Suppressor macrophage treated with lipopolysaccharide for 1 hour (primary cell): Measurements from ENCODE around the gene WDR59.
A peak's percentile ranks its signal among the peaks of the same experiment; 100 is the strongest.

Experiments used
- DNase-seq, 3 donors: peaks; one replicate each; pipeline ENCODE4 v3.0.0-alpha.2; 2020 to 2022

Gene WDR59

DNA sequence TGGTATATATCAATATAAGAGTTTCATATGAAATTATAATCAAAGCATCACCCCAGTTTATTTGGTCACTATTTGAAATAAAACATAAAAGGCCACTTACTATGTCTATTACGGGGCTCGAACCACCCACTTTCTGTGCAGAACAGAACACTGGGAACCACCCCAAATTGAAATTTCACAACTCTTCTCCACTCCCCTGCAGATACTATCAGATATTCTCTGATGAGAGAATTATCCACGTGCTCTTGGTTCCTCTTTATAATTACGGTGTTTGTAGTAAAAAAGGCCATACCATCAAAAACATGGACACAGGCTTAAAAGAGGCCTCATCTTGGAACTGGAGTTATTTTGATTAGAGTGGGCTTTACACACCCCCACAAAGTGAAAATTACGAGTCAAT, 82.8 kb downstream of the WDR59 start:
- DNase-seq = no peak

DNA sequence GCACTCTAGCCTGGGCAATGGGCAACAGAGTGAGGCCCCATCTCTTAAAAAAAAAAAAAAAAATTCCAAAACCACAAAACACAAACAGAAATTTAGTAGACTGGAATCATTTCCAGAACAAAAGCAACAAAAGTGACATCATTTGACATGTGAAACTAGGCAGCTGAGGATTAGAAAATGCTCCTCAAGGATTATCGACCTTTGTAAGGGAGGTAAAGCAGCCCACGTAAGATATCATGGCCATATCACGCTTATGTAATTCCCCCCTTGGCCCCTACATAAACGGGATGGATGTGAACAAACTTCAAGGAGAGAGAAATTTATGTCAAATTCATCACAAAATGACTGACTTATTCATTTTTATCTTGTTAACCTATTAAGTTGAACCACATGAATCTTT, 83.3 kb downstream of the WDR59 start:
- no peak for DNase-seq

DNA sequence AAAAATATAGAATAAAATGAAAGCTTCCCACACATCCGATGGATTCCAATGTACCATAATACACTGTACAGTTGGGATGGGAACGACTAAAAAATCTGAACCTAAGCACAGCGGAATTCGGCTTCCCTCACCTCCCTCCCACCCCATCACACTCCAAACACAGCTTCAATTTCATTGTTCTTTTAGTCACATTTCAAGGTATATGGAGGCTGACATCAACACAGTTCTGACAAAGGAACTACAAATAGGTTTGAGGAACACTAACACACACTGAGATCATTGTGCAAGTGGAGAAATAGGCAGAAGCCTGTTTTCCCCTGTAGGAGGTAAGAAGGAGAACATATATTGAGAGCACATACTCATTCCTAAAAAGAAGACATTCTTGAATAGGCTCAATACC, 85.1 kb downstream of the WDR59 start:
- DNase-seq = peak in 2 of 3 donors; percentile 4 to 16

DNA sequence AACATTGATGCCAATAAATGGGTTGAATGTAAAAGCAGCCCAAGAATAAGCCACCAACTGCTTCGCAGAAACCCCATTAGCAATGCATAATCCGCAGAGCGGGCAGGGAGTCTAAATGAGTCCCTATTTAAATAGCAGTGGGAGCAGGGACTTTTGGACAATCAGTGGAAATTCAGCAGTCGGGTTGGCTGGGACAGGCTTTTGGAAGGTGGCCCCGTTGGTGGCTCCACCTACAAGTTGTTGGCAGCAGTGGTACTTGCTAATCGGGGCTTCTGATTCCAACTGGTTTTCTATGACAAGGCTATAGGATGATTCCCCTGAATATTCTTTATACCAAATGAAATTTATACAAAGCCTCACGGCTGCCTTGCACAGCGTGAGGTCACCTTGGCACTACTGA, 86.3 kb downstream of the WDR59 start:
- DNase-seq = no peak

DNA sequence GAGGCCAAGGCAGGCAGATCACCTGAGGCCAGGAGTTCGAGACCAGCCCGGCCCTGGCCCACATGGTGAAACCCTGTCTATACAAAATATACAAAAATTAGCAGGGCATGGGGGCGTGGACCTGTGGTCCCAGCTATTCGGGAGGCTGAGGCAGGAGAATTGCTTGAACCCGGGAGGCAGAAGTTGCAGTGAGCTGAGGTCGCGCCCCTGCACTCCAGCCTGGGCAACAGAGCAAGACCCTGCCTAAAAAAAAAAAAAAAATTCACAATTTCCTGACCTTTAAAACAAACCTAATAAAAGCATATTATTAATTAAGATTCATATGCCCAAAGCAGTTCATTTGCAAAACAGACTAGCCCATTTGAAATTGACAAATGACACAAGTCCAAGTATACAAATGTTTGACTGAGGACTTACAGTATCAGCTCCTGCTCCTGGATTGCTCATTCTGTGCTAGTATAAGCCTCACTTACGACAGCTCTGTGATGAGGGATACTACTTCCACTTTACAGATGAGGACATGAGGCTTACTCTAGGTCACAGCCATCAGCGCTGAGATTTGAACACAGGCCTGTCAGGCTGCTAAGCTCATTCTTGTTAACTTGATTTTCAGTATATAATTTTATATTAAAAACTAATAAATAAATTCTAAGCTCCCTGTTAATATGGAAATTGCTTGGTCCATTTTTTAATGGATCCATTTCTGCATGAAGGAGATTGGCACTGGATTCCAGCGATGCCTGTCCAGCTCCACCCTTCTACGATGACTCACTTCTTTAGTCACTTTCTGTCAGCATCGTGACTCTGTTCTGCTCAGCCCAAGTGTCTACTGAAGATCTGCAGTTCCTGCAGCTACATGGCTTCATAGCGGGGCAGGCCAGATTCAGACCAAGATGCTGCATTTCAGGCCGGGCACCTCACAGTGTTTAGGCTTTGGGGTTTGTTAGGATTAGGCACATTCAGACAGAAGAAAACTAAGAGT, 88.2 kb downstream of the WDR59 start:
- peak; percentile 43 to 55 (median 53) for DNase-seq

DNA sequence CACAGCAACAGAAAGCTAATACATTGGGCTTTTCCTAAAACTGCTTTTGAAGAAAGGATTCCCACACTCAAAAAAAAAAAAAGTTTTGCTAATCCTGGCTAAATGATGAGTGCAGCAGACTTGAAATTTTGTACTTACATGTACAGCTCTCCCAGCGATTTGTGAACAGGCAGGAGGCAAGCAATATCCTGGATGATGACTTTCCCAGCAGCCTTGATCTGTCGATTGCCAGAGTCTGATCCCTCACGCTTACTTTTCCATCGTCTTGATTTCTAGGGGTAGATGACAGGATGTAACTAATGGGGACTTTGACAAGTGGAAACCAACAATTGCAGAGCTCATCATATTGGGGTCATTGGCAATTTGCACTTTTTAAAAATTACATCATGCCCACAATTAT, 91.4 kb downstream of the WDR59 start:
- DNase-seq = no peak

DNA sequence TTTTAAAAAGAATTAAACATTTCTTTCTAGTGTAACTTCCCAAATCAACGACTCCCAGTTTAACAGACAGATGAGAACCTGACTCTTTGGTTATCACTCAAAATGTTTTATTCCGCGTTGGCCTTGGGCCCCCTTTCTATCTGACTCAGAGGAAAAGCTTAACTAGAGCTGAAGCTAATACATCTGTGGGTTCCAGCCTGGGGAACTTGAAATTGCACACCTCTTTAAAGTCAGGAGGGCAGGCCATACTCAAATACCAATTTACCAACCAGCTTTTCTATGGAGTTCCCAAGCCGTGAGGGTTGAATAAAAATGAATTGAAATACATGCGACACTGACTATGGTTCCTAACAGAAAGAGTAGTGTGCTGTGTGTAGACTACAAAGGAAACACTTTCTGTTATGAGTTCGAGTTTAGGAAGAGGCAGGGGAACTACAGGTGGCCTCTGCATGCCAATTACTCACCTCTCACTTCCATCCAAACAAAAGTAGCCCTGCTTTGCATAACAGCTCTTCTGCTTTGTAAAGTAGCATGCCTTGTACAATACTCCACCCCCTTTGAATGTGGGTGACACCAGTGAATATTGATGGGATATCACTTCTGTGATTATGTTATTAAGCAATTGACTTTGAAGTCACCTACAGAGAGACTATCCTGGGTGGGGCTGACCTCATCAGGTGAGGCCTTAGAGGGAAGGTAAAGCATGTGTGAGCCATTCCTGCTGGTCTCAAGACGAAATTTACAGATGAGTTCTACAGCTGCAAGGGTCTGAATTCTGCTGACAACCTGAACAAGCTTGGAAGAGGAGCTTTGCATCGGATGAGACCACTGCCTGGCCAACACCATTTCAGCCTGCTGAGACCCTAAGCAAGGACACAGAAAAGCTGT, 92.1 kb downstream of the WDR59 start:
- DNase-seq = no peak

DNA sequence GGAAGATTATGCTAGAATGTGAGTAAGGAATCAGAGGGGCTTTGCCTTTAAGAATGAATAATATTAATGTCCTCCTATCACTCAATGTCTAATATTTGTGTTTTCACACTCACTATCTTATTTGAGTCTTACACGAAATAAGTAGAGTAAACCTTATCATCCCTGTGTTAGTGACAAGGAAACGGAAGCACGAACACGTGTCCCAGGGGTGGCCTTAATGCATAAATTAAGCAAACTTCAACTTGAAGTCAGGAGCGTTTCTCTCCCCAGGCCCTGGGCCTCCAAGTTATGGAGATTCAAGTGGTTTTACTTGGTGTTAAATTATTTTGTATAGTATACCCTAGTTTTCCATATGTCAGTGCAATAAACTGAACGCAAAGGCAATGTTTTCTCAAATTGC, 96.0 kb downstream of the WDR59 start:
- DNase-seq = no peak

DNA sequence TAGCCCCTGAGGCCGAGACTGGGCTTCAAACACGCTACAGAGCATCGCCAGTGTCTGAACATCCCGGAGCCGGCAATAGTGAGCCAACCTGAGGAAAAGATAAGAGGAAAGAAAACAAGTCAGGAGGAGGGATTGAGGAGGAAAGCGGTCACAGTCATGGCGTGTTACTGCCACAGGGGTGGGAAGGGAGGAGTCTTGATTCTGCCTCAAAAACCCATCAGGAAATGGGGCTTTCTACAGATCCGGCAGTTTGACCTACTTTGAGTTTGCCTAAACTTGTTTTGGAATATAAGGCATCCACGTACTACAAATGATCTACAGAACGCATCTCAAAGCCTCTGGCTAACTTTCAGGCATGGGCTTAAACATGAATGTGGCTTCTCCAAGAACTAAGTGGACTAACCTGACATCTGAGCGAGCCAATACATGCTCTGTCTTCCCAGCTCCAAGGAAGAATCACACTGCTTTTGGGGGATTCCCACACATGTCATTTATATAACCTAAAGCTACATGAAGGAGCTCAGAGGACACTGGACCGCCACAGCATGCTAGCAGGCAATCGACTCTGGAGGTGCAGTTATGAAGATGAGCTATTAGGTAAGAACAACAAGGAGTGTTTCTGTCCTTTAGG, 96.6 kb downstream of the WDR59 start:
- no peak for DNase-seq

DNA sequence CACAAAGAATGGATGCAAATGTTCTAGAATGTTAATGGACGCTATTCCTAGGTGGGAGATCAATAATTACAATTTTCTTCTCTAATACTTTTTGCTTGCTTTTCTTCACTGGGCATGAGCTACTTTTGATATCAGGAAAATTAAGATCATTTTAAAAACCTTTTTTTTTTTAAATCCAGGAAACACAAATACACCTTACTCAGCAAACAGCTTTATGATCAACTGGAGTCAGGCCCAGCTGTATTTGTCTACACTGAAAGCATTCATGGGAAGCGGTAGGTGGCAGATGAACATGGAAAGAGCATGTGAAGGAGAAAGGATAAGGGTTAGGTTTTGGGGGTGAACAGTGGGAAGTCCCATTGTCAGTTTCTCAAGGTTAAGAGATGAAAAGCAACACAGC, 97.8 kb downstream of the WDR59 start:
- DNase-seq = no peak

DNA sequence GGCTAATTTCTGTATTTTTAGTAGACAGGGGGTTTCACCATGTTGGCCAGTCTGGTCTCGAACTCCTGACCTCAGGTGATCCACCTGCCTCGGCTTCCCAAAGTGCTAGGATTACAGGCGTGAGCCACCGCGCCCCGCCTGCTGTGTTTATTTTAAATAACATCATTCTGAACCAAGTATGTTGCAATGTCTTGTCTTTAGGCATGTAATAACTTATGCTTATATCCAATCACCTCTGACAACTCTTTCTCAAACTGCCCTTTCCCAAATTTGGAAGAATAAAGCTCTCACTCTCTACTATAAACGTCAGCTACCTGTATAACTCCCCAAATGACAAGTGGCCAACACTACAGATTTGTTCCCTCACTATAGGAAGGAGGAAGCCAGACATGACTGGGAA, 107.2 kb downstream of the WDR59 start:
- no peak for DNase-seq

DNA sequence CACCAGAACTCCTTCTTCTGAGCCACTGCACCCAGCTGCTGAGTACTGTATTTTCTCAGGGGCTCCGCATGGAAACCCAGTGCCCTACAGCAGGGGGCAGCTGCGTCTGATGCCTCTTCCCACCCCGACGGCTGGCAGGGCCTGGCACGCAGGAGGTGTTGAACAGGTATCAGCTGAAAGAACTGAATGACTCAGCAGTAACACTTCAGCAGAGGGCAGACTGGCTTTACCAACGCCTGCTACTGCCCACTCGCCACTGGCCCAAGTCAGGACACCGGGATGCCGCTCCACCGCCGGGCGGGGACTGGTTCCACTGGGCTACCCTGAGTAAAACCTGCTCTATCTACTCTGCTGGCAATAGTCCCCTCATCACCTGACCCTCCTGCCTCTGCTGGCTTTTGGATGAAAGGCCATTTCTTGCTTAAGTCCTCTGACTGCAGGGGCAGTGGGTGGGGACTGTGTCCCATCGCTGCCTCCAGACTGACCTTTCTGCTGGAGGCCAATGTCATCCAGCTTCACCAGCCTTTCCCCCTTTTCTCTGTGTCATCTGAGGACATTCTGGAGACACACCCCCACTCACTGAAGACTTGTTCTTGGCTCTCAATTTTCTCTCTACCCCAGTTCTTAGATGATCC, 109.9 kb downstream of the WDR59 start:
- peak; percentile 51 to 57 (median 53) for DNase-seq

DNA sequence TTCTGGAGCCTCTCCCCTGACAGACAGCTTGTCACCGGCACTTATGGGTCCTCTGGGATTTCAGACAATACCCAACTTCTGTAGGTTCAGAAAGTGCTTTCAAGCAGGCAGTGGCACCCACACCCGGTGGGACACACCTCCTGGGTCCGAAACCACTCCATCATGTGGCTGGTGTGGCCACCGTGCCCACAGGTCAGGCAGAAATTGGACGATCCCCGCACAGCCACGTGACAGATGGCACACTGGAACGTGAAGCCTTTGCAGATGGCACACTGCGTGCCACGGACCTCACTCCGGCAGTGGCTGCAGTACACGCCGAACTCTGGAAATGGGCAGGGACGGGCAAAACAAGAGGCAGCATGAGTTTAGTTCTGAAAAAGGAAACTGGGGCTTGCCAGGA, 110.8 kb downstream of the WDR59 start:
- DNase-seq = no peak

DNA sequence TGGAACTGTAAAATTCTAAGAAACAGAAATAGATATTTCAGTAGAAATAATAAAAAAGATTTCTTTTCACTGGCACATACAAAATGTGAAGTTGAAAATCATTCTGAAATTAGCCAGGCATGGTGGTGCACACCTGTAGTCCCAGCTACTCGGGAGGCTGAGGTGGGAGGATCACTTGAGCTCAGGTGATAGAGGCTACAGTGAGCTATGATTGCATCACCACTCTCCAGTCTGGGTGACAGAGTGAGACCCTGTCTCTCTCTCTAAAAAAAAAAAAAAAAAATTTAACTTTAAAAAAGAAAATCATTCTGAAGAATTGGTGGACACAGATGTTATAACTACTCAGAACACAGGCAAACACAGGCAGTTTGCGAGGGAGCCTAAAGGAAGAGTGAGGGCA, 112.6 kb downstream of the WDR59 start:
- DNase-seq = no peak

DNA sequence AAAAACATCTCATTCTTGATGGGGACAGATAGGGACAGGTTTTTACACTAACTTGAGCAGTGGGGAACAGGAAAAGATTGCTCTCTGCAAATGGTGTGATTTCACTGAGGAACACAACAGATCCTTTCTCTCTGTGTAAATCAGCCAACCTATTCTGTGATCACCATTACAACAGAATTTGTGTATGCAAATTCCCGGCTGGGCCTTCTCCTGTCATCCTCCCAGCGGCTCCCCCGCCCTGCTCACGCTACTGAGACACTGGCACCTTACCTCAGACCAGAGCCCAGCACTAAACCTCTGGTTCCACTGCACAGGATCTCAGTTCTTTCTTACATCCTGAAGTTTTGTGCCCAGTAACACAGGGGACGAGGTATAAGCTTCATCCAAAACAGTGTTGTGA, 113.3 kb downstream of the WDR59 start:
- DNase-seq = peak in 1 of 3 donors; percentile 8

DNA sequence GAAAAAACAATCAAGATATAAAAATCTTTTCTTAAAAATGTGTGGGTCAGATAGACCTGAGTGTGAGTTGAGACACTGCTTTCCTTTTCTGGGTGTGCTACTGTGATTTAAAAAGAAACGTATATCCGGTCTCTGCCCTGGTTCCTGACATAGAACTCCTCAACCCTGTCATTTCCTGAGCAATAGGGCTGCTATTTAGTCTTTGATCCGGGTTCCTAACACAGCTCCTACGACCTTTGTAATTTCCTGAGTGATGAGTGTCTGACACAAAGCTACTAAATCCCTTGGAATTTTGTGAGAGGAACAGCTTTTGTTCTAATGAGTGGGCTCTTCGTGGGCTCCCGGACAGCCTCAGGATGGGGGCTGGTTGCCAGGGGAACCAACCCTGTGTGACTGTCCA, 116.4 kb downstream of the WDR59 start:
- peak in 2 of 3 donors; percentile 16 to 23 for DNase-seq

DNA sequence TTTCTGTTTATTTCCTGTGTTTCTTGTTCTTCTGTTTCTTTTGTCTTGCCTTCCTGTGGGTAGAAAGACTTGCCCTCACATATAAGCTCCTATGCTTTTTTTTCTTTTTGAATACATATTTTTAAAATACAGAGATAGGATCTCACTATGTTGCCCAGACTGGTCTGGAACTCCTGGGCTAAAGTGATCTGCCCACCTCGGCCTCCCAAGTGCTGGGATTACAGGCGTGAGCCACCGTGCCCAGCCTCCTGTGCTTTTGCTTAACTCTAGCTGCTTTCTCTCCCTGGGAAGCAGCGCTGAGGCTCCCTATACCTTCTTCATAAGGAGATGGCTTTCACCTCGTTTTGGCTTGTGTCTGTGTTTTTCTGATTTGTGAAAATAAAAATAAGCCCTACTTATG, 116.9 kb downstream of the WDR59 start:
- no peak for DNase-seq

DNA sequence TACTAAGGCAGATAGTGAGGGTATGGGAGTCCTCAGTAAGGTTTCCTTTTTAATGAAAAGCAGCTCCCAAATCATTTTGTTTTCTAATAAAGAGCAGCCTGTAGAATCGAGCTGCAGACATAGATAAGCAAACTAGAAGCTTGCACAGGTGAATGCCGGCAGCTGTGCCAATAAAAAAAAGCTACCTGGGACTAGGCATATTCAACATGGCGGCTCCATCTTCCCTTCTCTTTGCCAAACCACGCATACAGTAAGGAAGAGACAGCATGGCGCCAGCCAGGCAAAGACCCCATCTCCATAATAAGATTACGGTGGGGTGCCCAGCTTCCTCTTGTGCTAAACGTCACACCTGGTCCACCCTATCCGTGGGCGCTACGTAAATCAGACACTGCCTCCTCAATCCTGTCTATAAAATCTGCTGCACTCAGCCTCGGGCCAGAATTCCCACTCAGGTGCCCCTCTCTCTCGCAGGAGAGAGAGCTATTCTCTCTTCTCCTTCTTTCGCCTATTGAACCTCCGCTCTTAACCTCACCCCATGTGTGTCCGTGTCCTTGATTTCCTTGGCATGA, 117.6 kb downstream of the WDR59 start:
- DNase-seq = no peak

DNA sequence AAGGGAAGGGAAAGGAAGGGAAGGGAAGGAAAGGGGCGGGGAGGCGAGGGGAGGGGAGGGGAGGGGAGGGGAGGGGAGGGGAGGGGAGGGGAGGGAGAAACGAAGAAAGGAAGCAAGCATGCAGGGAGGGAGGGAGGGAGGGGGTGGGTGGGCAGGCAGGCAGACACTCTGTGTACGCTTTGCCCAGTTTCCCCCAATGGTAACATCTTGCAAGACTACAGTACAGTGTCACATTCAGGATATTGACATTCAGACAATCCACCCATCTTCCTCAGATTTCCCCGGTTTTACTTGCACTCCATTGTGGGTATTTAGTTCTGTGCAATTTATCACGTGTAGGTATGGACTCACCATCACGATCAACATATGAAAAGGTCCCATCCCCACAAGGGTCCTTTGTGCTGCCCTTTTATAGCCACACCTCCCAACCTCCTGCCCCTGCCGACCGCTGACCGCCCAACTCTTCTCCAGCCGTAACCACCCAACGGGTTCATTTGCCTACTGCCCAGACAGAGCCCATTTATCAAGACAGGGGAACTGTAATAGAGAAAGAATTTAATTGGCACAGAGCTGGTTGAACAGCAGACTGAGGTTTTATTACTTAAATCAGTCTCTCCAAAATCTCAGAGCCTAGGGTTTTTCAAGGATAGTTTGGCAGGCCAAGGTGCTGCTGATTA, 118.9 kb downstream of the WDR59 start:
- no peak for DNase-seq

DNA sequence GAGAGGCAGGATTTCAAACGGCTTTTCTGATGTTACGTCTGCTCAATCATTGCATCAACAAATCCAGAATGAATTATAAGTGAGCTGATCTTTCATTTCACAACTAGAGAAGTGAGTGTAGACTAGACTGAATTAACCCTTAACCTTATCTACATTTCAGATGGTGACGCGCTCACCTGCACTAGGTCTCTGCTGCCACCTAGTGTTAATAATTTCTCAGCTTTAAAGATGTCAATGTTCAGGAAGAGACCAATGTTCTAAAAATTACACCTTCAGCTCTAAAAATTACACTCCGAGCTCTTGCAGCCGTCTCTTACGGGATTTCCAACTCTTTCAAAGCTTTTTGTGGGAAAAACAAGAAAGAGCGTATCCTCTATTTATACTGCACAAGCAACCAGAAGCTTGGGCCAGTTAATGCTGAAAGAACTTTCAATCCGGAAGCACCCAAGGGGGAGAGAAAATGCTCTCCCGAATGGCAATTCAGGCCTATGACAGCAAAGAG, 122.1 kb downstream of the WDR59 start:
- DNase-seq = peak; percentile 67 to 72 (median 67)

DNA sequence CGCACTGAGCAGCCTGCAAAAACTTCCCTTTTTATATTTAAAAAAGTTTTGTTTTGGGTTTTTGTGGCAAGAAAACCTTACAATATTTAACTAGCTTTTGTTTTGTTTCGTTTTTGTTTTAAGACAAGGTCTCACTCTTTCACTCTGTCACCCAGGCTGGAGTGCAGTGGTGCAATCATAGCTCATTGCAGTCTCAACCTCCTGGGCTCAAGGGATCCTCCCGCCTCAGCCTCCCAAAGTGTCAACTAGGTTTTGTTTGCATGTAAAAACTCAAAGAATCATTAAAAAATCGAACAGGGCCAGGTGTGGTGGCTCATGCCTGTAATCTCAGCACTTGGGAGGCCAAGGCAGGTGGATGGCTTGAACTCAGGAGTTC, 132.4 kb downstream of the WDR59 start:
- no peak for DNase-seq

DNA sequence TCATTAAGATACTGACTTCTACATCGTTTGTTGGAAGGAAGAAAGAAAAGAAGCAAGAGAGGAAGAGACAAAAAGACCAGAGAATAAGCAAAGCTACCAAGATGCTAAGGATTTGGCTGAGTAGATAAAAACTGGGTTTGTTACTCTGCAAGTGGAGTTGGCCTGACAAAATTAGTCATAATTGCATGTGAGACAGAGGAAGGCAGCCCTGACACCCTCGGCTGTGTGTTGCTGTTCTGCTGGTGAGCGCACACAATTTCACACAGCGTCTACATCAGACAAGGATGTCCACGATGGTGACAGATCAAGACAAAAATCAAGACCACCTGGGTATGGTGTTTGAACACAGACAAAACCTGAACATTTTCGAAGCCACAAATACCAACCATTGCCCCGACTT, 134.9 kb downstream of the WDR59 start:
- DNase-seq = no peak
